Nephron progenitor cell (in vitro differentiated cells): Measurements from ENCODE around the gene FOXK2.
A peak's percentile ranks its signal among the peaks of the same experiment; 100 is the strongest.

Experiments used
- DNase-seq: peaks from one replicate; pipeline ENCODE4 v3.0.0; 2021
- H3K27ac Mint-ChIP-seq: 2 replicates; pipeline ENCODE4 v1.8.0; 2021; ENCODE audit warnings: mild to moderate bottlenecking, moderate library complexity, mixed read lengths
- H3K27me3 Mint-ChIP-seq: 2 replicates; pipeline ENCODE4 v1.8.0; 2021; ENCODE audit warnings: mild to moderate bottlenecking, low read depth, mixed read lengths; ENCODE audit not compliant: poor library complexity
- H3K36me3 Mint-ChIP-seq: 2 replicates; pipeline ENCODE4 v1.8.0; 2021; ENCODE audit warnings: low read depth, mixed read lengths
- H3K4me1 Mint-ChIP-seq: 2 replicates; pipeline ENCODE4 v1.8.0; 2021; ENCODE audit warnings: mixed read lengths
- H3K4me3 Mint-ChIP-seq: 2 replicates; pipeline ENCODE4 v1.8.0; 2021; ENCODE audit warnings: mild to moderate bottlenecking, moderate library complexity, mixed read lengths
- H3K9me3 Mint-ChIP-seq: 2 replicates; pipeline ENCODE4 v1.8.0; 2021; ENCODE audit warnings: mild to moderate bottlenecking, moderate library complexity, mixed read lengths
- TF ChIP-seq, protein P1 (sequence below): fragments of 200-600 bp; sonication (generic); IDR thresholded peaks from 2 replicates; pipeline ENCODE4 v1.5.0; 2021; ENCODE audit warnings: antibody characterized with exemption

The FOXK2 gene

DNA sequence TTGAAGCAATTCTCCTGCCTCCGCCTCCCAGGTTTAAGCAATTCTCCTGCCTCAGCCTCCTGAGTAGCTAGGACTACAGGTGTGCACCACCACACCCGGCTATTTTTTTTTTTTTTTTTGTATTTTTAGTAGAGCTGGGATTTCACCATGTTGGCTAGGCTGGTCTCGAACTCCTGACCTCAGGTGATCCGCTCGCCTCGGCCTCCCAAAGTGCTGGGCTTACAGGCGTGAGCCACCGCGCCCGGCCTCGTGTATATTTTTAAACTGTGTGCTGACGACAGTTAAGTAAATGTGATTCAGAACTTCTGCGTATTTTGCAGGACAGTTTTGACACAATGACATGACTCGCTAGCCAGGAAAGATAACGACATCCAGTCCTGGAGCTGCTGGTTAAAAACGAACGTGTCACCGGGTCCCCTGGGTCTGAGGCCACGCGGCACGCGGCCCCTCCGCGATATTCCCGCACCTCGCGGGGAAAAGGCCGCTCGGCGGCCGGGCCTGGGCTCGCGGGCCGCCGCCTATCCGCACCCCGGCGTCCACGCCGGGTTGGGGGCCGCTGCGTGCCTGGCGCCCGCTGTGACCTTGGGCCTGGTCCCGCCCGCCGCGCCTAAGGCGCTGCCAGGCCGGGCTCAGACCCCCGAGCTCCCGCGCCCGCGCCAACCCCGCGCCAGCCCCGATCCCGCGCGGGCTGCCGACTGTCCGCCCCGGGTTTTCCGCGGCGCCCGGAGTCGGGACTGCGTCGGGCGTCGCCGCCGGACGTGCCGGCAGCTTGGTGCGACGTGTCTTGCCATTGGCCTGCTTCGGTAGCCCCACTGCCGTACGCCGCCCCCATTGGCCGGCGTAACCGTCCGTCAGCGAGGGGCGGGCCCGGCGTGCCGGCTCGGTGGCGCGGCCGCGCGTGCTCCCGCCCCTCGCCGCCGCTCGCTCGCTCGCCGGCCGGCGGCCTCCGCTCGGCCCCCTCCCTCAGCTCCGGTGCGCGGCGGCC is at the start of gene FOXK2:
FOXK2 (plus strand) TSS at position 907 of the 985 bp plus-strand sequence. CDS start 157 bp downstream, outside the sequence.
- Mint-ChIP-seq H3K4me1 (peaks cover 28% of the 10 kb centered on the region), H3K36me3 (peaks cover 16% of the 10 kb centered on the region), H3K9me3 (peaks cover 13% of the 10 kb centered on the region), H3K27ac (peak within 1 kb of the TSS; percentile 95), H3K4me3 (peak within 1 kb of the TSS; percentile 92), H3K27me3 (peaks cover 3% of the 10 kb centered on the region)
- peak; percentile 95 for DNase-seq
- TF ChIP-seq, protein P1, sequence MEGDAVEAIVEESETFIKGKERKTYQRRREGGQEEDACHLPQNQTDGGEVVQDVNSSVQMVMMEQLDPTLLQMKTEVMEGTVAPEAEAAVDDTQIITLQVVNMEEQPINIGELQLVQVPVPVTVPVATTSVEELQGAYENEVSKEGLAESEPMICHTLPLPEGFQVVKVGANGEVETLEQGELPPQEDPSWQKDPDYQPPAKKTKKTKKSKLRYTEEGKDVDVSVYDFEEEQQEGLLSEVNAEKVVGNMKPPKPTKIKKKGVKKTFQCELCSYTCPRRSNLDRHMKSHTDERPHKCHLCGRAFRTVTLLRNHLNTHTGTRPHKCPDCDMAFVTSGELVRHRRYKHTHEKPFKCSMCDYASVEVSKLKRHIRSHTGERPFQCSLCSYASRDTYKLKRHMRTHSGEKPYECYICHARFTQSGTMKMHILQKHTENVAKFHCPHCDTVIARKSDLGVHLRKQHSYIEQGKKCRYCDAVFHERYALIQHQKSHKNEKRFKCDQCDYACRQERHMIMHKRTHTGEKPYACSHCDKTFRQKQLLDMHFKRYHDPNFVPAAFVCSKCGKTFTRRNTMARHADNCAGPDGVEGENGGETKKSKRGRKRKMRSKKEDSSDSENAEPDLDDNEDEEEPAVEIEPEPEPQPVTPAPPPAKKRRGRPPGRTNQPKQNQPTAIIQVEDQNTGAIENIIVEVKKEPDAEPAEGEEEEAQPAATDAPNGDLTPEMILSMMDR, result no peak

GRCh38 chr17:82470065-82470464 is 49.5 kb upstream of the FOXK2 start:
- H3K27ac Mint-ChIP-seq, result no peak overlapping the region
- TF ChIP-seq, protein P1, result no peak

DNA sequence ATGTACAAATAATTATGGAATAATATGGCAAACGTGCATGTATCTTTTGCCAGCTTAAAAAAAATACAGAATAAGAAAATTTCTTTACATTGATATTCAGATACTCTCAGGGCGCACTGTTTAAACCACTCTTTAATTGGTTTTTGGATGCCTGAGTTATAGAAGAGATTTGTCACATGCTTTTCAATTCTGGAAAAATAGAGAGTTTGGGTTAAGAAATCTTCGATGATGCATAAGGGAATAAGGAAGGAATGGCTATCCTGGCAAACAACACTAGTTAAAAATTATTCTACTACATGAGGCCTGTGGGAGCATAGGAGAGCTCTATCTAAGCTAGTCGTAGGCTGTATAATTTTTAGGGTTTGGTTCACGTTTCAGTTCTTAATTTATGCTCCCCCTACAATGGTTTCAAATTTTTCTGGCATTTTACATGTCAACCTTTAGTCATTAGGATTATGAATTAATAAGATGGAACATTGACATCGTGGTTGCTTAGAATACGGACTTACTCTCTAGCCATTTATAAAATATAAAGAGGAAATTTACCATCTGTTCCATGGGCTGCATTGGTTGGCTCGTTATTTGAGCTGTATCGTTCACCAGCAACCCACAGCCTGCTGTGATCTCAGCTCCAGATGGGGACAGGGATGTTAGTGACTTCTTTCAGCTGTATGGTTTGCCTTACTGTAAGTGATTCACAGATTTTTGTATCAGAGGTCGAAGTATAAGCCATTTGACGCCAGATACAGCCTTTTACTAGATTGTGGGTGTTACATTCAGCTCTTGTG is 45.1 kb upstream of the FOXK2 start:
- peaks cover 2% of the 10 kb centered on the region for H3K27me3 Mint-ChIP-seq
- no peak for DNase-seq
- TF ChIP-seq, protein P1, result no peak
- peaks cover 61% of the 10 kb centered on the region for H3K36me3 Mint-ChIP-seq
- peak overlapping the region; percentile 72 for H3K27ac Mint-ChIP-seq
- no peak overlapping the region for H3K4me3 Mint-ChIP-seq
- H3K9me3 Mint-ChIP-seq, result peaks cover 3% of the 10 kb centered on the region
- peaks cover 5% of the 10 kb centered on the region for H3K4me1 Mint-ChIP-seq

More at GRCh38 chr17:82470065-82470464, 49.5 kb upstream of the FOXK2 start:
- no peak overlapping the region for H3K4me3 Mint-ChIP-seq
- peaks cover 2% of the 10 kb centered on the region for H3K27me3 Mint-ChIP-seq
- H3K4me1 Mint-ChIP-seq, result peaks cover 4% of the 10 kb centered on the region
- DNase-seq, result no peak
- H3K9me3 Mint-ChIP-seq, result peaks cover 3% of the 10 kb centered on the region
- H3K36me3 Mint-ChIP-seq, result peaks cover 68% of the 10 kb centered on the region

GRCh38 chr17:82475458-82475857 is 44.1 kb upstream of the FOXK2 start:
- H3K9me3 Mint-ChIP-seq, result no peaks in the 10 kb centered on the region

GRCh38 chr17:82477934-82478333 is 41.6 kb upstream of the FOXK2 start:
- no peaks in the 10 kb centered on the region for H3K27me3 Mint-ChIP-seq
- TF ChIP-seq, protein P1, result no peak
- no peak overlapping the region for H3K27ac Mint-ChIP-seq
- H3K4me3 Mint-ChIP-seq, result no peak overlapping the region
- peaks cover 5% of the 10 kb centered on the region for H3K4me1 Mint-ChIP-seq
- H3K36me3 Mint-ChIP-seq, result peaks cover 56% of the 10 kb centered on the region
- H3K9me3 Mint-ChIP-seq, result no peaks in the 10 kb centered on the region
- DNase-seq, result no peak

More at GRCh38 chr17:82475458-82475857, 44.1 kb upstream of the FOXK2 start:
- peaks cover 2% of the 10 kb centered on the region for H3K27me3 Mint-ChIP-seq
- peaks cover 55% of the 10 kb centered on the region for H3K36me3 Mint-ChIP-seq
- TF ChIP-seq, protein P1, result no peak
- H3K4me1 Mint-ChIP-seq, result peaks cover 5% of the 10 kb centered on the region
- DNase-seq, result no peak
- H3K4me3 Mint-ChIP-seq, result no peak overlapping the region
- H3K27ac Mint-ChIP-seq, result no peak overlapping the region
